SJCRH30 (cell line): ENCODE data around the gene SKAP1. TPM values are rescaled to one million over a fixed set of nuclear protein-coding genes. Genes with fewer than 3 reads are reported as not detected.
"Not testable (repeated sequence)": the region's sequence is repeated elsewhere in the genome, so short reads cannot be mapped to it uniquely, and the experiment has no call there.

ENCODE experiments used
- DNase-seq, 2 experiments: peaks; one replicate each; pipeline ENCODE4 v3.0.0-alpha.2; 2015 to 2020
- H3K27ac ChIP-seq: fragments of 250-450 bp; sonication (Bioruptor Pico); 2 replicates; pipeline ENCODE4 v1.5.1; 2020; ENCODE audit warnings: mild to moderate bottlenecking, moderate library complexity
- H3K27me3 ChIP-seq: fragments of 250-450 bp; sonication (Bioruptor Pico); 2 replicates; pipeline ENCODE4 v1.5.1; 2020; ENCODE audit warnings: mild to moderate bottlenecking, moderate library complexity
- H3K36me3 ChIP-seq: fragments of 250-450 bp; sonication (Bioruptor Pico); 2 replicates; pipeline ENCODE4 v1.5.1; 2020; ENCODE audit warnings: mild to moderate bottlenecking, moderate library complexity
- H3K4me1 ChIP-seq: fragments of 250-450 bp; sonication (Bioruptor Pico); 2 replicates; pipeline ENCODE4 v1.5.1; 2020; ENCODE audit warnings: mild to moderate bottlenecking, moderate library complexity
- H3K4me3 ChIP-seq: fragments of 250-450 bp; sonication (Bioruptor Pico); 2 replicates; pipeline ENCODE4 v1.5.1; 2020; ENCODE audit warnings: mild to moderate bottlenecking, moderate library complexity
- H3K9me3 ChIP-seq: fragments of 250-450 bp; sonication (Bioruptor Pico); replicated peaks from 2 replicates; pipeline ENCODE4 v1.5.1; 2020; ENCODE audit warnings: mild to moderate bottlenecking, moderate library complexity
- total RNA-seq: library from RNA; depleted of rRNA; stranded (reverse); fragments of >200 nt; shearing (Covaris generic); gene quantifications from 2 replicates; pipeline ENCODE4 v1.2.3, GENCODE V29; 2014

SKAP1 gene
- total RNA-seq, 1 experiment from 2014 or later, result not detected

GRCh38 chr17:48294806-48295361 lies 135.1 kb downstream of the SKAP1 start:
- peak overlapping the region; percentile 13 for H3K4me3 ChIP-seq
- H3K27me3 ChIP-seq, result no peaks in the 10 kb centered on the region
- H3K36me3 ChIP-seq, result no peaks in the 10 kb centered on the region
- no peaks in the 10 kb centered on the region for H3K9me3 ChIP-seq
- no peak for DNase-seq
- peaks cover 24% of the 10 kb centered on the region for H3K4me1 ChIP-seq
- H3K27ac ChIP-seq, result peak overlapping the region; percentile 4; the same call in 1 of the 2 replicates

- Histone ChIP-seq H3K4me1 (peaks cover 24% of the 10 kb centered on the region), H3K9me3 (no peaks in the 10 kb centered on the region), H3K4me3 (peak overlapping the region; percentile 34), H3K27ac (no peak overlapping the region; the same call in 1 of the 2 replicates), H3K27me3 (no peaks in the 10 kb centered on the region), H3K36me3 (no peaks in the 10 kb centered on the region)
- no peak for DNase-seq
Measured at GRCh38 chr17:48294020-48294805, 135.8 kb downstream of the SKAP1 start.

GRCh38 chr17:48293319-48294019 lies 136.5 kb downstream of the SKAP1 start:
- no peaks in the 10 kb centered on the region for H3K9me3 ChIP-seq
- no peak overlapping the region; the same call in none of the 2 replicates for H3K27ac ChIP-seq
- no peak for DNase-seq
- no peaks in the 10 kb centered on the region for H3K27me3 ChIP-seq
- peak overlapping the region; percentile 34 for H3K4me3 ChIP-seq
- no peaks in the 10 kb centered on the region for H3K36me3 ChIP-seq
- peaks cover 24% of the 10 kb centered on the region for H3K4me1 ChIP-seq

- Histone ChIP-seq H3K4me3 (no peak overlapping the region), H3K27me3 (no peaks in the 10 kb centered on the region), H3K27ac (no peak overlapping the region), H3K36me3 (no peaks in the 10 kb centered on the region), H3K9me3 (no peaks in the 10 kb centered on the region), H3K4me1 (peaks cover 16% of the 10 kb centered on the region)
- no peak for DNase-seq
Measured at GRCh38 chr17:48290378-48290777, 139.6 kb downstream of the SKAP1 start.

GRCh38 chr17:48286917-48287316 lies 143.1 kb downstream of the SKAP1 start:
- not testable (repeated sequence) for H3K9me3 ChIP-seq, H3K4me3 ChIP-seq, H3K36me3 ChIP-seq, H3K27me3 ChIP-seq, DNase-seq, H3K27ac ChIP-seq
- peaks cover 18% of the 10 kb centered on the region for H3K4me1 ChIP-seq

- Histone ChIP-seq H3K9me3 (no peaks in the 10 kb centered on the region), H3K27ac (peak overlapping the region; percentile 48), H3K4me1 (peaks cover 18% of the 10 kb centered on the region), H3K4me3 (no peak overlapping the region), H3K36me3 (no peaks in the 10 kb centered on the region), H3K27me3 (no peaks in the 10 kb centered on the region)
- peak in 1 of 2 experiments; percentile 33 for DNase-seq
Measured at GRCh38 chr17:48285614-48286013, 144.4 kb downstream of the SKAP1 start.

GRCh38 chr17:48283907-48284306 lies 146.1 kb downstream of the SKAP1 start:
- Histone ChIP-seq H3K36me3 (no peaks in the 10 kb centered on the region), H3K27me3 (no peaks in the 10 kb centered on the region)

GRCh38 chr17:48283411-48283810 lies 146.6 kb downstream of the SKAP1 start:
- peak in 1 of 2 experiments; percentile 7 for DNase-seq

More at GRCh38 chr17:48283907-48284306, 146.1 kb downstream of the SKAP1 start:
- H3K4me3 ChIP-seq, result no peak overlapping the region
- no peaks in the 10 kb centered on the region for H3K9me3 ChIP-seq
- H3K4me1 ChIP-seq, result peaks cover 18% of the 10 kb centered on the region
- no peak overlapping the region for H3K27ac ChIP-seq
- DNase-seq, result no peak

GRCh38 chr17:48282303-48282702 lies 147.7 kb downstream of the SKAP1 start:
- H3K9me3 ChIP-seq, result no peaks in the 10 kb centered on the region
- H3K27ac ChIP-seq, result no peak overlapping the region
- no peaks in the 10 kb centered on the region for H3K36me3 ChIP-seq
- H3K27me3 ChIP-seq, result no peaks in the 10 kb centered on the region
- no peak overlapping the region for H3K4me3 ChIP-seq
- no peak for DNase-seq
- H3K4me1 ChIP-seq, result peaks cover 27% of the 10 kb centered on the region

More at GRCh38 chr17:48283411-48283810, 146.6 kb downstream of the SKAP1 start:
- no peak overlapping the region for H3K27ac ChIP-seq
- no peaks in the 10 kb centered on the region for H3K9me3 ChIP-seq
- no peaks in the 10 kb centered on the region for H3K27me3 ChIP-seq
- H3K4me1 ChIP-seq, result peaks cover 18% of the 10 kb centered on the region
- no peak overlapping the region for H3K4me3 ChIP-seq
- no peaks in the 10 kb centered on the region for H3K36me3 ChIP-seq

GRCh38 chr17:48278760-48279491 lies 151.1 kb downstream of the SKAP1 start:
- DNase-seq, result no peak
- Histone ChIP-seq H3K27ac (no peak overlapping the region), H3K4me3 (no peak overlapping the region)

GRCh38 chr17:48276776-48277175 lies 153.2 kb downstream of the SKAP1 start:
- Histone ChIP-seq H3K4me3 (no peak overlapping the region), H3K36me3 (no peaks in the 10 kb centered on the region), H3K27ac (peak overlapping the region; percentile 68), H3K27me3 (no peaks in the 10 kb centered on the region), H3K4me1 (peaks cover 31% of the 10 kb centered on the region), H3K9me3 (no peaks in the 10 kb centered on the region)
- DNase-seq, result no peak

More at GRCh38 chr17:48278760-48279491, 151.1 kb downstream of the SKAP1 start:
- Histone ChIP-seq H3K4me1 (peaks cover 31% of the 10 kb centered on the region), H3K36me3 (no peaks in the 10 kb centered on the region), H3K9me3 (no peaks in the 10 kb centered on the region), H3K27me3 (no peaks in the 10 kb centered on the region)

- no peak overlapping the region for H3K4me3 ChIP-seq
- peaks cover 8% of the 10 kb centered on the region for H3K4me1 ChIP-seq
- DNase-seq, result no peak
- H3K27me3 ChIP-seq, result no peaks in the 10 kb centered on the region
- H3K9me3 ChIP-seq, result no peaks in the 10 kb centered on the region
- H3K36me3 ChIP-seq, result no peaks in the 10 kb centered on the region
- no peak overlapping the region for H3K27ac ChIP-seq
Measured at GRCh38 chr17:48270899-48271298, 159.1 kb downstream of the SKAP1 start.

- Histone ChIP-seq H3K36me3 (no peaks in the 10 kb centered on the region), H3K9me3 (no peaks in the 10 kb centered on the region), H3K4me3 (no peak overlapping the region), H3K4me1 (peaks cover 6% of the 10 kb centered on the region), H3K27me3 (no peaks in the 10 kb centered on the region), H3K27ac (no peak overlapping the region)
- DNase-seq, result no peak
Measured at GRCh38 chr17:48269209-48269608, 160.8 kb downstream of the SKAP1 start.

- Histone ChIP-seq H3K27me3 (no peaks in the 10 kb centered on the region), H3K9me3 (no peaks in the 10 kb centered on the region), H3K36me3 (no peaks in the 10 kb centered on the region), H3K4me3 (no peak overlapping the region), H3K27ac (no peak overlapping the region), H3K4me1 (peaks cover 12% of the 10 kb centered on the region)
- no peak for DNase-seq
Measured at GRCh38 chr17:48263731-48264035, 166.3 kb downstream of the SKAP1 start.
